Anterior cingulate cortex (tissue), 58 donors: Measurements from ENCODE around the gene HECA.
"Not testable (repeated sequence)": the region's sequence is repeated elsewhere in the genome, so short reads cannot be mapped to it uniquely, and the experiment has no call there.

Source experiments
- DNase-seq, 58 donors: peaks; one replicate each; lab custom pipeline; 2025; lab: John Stamatoyannopoulos, UW

Gene HECA, protein sequence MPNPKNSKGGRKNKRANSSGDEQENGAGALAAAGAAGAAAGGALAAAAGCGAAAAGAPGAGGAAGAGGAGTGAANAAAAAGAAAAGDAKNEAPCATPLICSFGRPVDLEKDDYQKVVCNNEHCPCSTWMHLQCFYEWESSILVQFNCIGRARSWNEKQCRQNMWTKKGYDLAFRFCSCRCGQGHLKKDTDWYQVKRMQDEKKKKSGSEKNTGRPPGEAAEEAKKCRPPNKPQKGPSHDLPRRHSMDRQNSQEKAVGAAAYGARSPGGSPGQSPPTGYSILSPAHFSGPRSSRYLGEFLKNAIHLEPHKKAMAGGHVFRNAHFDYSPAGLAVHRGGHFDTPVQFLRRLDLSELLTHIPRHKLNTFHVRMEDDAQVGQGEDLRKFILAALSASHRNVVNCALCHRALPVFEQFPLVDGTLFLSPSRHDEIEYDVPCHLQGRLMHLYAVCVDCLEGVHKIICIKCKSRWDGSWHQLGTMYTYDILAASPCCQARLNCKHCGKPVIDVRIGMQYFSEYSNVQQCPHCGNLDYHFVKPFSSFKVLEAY

DNA sequence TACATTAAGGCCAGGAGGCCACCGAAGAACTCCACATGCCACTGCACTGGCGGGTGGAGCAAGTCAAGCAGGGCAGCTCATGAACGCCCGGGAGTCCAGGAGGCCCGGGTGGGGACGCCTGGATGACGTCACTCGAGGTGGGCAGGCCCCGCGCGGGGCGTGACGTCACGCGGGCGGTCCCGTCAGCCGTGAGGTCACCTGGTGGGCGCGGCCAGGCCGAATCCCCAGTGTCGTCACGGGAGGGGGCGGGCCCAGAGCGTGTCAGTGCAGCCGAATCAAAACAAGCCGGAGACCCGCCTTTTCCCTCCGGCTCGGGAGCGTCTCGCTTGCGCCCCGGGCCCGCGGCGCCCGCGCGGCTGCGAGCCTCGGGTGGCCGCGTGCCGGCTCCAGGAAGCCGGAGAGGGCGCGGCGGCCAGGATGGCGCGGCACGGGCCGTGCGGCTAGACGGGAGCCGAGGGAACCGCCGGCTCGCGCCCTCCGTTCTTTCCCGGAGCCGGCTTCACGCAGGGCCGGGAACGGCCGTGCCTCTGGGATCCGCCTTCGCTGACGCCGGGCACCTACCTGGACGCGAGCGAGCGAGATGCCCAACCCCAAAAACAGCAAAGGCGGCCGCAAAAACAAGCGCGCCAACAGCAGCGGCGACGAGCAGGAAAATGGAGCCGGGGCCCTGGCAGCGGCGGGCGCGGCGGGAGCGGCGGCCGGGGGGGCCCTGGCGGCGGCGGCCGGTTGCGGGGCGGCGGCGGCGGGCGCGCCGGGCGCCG, at the start of gene HECA:
HECA (plus strand) TSS at position 264 of the 761 bp plus-strand sequence; CDS start at position 581, 317 bp downstream.
- DNase-seq = peak in 57 of 58 donors; percentile 39 to 98 (median 90)

- DNase-seq = no peak
Measured at GRCh38 chr6:139091826-139092225, 43.1 kb upstream of the HECA start.

- DNase-seq = no peak
Measured at GRCh38 chr6:139099984-139100383, 34.9 kb upstream of the HECA start.

GRCh38 chr6:139107051-139107450, 27.8 kb upstream of the HECA start:
- DNase-seq = no peak

GRCh38 chr6:139108378-139108777, 26.5 kb upstream of the HECA start:
- peak in 3 of 58 donors; percentile 5 to 9 (median 7) for DNase-seq

GRCh38 chr6:139109558-139109957, 25.3 kb upstream of the HECA start:
- no peak for DNase-seq

DNA sequence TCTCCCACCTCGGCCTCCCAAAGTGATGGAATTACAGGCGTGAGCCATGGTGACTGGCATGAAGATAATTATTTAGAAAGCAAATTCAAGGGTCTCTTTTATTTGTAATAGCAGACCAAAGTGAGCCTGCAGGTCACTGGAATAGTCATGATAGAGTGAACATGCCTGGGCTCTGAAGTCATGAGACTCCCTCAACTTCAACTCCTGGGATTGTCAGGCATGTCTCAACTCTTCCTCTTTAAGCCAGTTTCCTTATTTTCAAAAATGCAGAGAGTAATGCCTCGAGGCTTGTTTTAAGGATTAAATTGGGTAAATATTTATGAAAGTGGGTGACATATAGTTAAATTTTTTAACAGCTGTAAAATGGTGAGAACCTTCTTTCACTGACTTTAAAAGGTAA, 22.7 kb upstream of the HECA start:
- no peak for DNase-seq

GRCh38 chr6:139112561-139112960, 22.3 kb upstream of the HECA start:
- no peak for DNase-seq

GRCh38 chr6:139114746-139115145, 20.1 kb upstream of the HECA start:
- DNase-seq = no peak

- DNase-seq = no peak
Measured at GRCh38 chr6:139115989-139116758, 18.7 kb upstream of the HECA start.

- no peak for DNase-seq
Measured at GRCh38 chr6:139117734-139118133, 17.1 kb upstream of the HECA start.

- no peak for DNase-seq
Measured at GRCh38 chr6:139119552-139119951, 15.3 kb upstream of the HECA start.

GRCh38 chr6:139122823-139123222, 12.1 kb upstream of the HECA start:
- not testable (repeated sequence) for DNase-seq

DNA sequence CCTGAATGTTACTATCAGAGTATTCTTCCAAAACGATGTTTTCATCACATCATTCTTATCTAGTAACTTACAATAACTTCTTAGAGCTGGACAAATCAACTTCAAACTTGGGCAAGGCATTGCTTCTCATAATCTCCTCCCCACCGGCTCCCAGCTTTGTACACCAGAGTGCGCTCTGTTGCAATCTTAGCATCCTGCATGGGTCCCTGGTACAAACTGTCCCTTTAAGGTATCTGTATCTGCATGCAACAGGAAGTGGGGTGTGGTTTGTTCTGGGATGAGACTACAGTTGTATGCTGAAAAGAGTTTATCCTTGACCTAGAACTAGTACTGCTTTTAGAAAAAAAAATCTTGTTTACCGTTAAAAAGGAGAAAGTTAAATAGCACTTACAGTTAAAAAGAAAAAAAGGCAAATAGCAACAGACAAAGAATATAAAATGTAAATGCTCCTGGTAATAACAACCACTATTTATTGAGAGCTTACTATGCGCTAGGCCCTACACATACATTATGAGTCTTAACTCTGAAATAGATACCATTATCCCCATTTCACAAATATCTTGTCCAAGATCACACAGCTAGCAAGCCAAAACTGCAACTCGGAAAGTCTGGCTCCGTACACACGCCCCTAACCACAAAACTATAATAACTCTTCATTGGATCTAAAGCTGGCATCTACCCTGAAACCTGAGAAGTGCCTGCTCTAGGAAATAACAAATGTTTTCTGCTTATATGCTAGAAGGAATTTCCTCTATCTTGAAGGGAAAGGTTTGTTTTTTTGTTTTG, 9.8 kb upstream of the HECA start:
- DNase-seq = peak in 2 of 58 donors; percentile 20 to 26

DNA sequence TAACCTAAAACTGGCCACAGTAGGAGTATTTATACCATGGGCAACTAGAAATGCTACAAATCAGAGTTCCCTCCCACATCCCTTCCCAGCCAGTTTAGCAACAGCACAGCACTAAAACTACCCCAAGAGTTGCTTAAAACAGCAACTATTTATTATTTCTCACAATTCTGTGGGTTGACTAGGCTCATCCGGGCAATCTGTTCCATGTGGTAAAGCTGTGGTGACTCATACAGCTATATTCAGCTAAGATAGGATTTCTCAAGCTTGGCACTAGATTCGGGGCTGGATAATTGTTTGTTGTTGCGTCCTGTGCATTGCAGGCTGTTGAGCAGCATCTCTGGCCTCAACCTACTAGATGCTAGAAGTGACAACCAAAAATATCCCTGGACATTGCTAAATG, 8.6 kb upstream of the HECA start:
- peak in 10 of 58 donors; percentile 12 to 62 (median 23) for DNase-seq

- no peak for DNase-seq
Measured at GRCh38 chr6:139126931-139127330, 7.9 kb upstream of the HECA start.

GRCh38 chr6:139129284-139129683, 5.6 kb upstream of the HECA start:
- no peak for DNase-seq

DNA sequence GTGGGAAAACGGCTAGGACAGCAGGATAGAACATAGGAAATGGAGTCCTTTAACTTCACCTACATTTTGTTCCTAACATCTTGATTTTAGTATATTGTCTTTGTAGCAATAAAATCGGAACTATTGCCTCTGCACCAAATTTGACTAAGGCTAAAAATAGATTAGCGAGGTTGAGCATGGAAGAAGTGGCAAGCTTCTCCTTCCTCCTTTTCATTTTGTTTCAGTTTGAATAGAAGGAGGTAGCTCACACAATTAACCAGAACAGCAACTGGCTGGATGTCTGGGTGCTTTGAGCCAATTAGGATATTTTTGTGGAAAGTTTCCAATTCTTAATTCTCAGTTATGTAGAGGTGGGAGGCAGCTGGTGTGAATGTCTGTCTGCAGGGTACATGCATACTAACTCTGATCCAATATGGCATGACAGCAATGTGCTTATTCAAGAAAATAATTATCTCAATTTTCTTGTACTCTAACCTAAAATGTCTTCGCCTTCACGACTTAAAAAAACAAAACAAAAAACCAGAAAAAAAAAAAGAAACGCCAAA, 3.1 kb upstream of the HECA start:
- DNase-seq = peak in 3 of 58 donors; percentile 26 to 30 (median 29)
